AG04449 (cell line): ENCODE measurements around the gene TMEM245.

ENCODE experiments used
- CTCF ChIA-PET: fragments of 350-600 bp; formaldehyde crosslinking; extraction: SDS; loops from one replicate; lab custom pipeline; 2021; ENCODE audit warnings: antibody characterized with exemption; lab: Yijun Ruan, JAX
- POLR2A ChIA-PET: fragments of 400-600, 350-600 bp; formaldehyde crosslinking; extraction: SDS; loops from one replicate; lab custom pipeline; 2020; ENCODE audit warnings: antibody characterized with exemption, inconsistent platforms; lab: Yijun Ruan, JAX
- DNase-seq: peaks from one replicate; pipeline ENCODE4 v3.0.0-alpha.2; 2010; ENCODE audit warnings: low read depth, low spot score
- H3K4me3 ChIP-seq: 2 replicates; pipeline ENCODE4 v1.5.1; 2011; ENCODE audit warnings: low read depth, mild to moderate bottlenecking, control low read depth, low read length
- TF ChIP-seq, protein P1 (sequence below): IDR thresholded peaks from one replicate; pipeline ENCODE4 v1.5.1; 2011; ENCODE audit warnings: mild to moderate bottlenecking, moderate library complexity, low read length, control low read depth, inconsistent platforms; ENCODE audit not compliant: insufficient read depth; ENCODE audit errors: missing control alignments

TMEM245 gene

DNA sequence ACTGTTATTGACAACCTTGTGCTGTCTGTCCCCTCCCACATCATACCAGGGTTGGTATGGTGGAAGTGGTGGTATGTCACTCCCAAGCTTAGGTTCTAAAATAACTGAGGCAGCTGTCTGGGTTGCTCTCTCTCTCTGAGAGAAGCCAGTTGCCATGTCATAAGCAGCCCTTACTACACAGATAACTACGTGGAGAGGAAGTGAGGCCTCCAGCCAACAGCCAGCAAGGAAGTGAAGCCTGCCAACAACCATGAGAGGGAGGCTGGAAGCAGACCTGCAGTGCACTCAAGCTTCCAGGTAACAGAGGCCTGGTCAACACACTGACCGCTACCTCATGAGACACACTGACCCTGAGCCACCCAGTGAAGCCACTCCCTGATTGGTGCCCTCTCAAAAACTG, 125.1 kb downstream of the TMEM245 start:
- ChIA-PET CTCF (no interaction called here), POLR2A (no interaction called here)
- TF ChIP-seq, protein P1, sequence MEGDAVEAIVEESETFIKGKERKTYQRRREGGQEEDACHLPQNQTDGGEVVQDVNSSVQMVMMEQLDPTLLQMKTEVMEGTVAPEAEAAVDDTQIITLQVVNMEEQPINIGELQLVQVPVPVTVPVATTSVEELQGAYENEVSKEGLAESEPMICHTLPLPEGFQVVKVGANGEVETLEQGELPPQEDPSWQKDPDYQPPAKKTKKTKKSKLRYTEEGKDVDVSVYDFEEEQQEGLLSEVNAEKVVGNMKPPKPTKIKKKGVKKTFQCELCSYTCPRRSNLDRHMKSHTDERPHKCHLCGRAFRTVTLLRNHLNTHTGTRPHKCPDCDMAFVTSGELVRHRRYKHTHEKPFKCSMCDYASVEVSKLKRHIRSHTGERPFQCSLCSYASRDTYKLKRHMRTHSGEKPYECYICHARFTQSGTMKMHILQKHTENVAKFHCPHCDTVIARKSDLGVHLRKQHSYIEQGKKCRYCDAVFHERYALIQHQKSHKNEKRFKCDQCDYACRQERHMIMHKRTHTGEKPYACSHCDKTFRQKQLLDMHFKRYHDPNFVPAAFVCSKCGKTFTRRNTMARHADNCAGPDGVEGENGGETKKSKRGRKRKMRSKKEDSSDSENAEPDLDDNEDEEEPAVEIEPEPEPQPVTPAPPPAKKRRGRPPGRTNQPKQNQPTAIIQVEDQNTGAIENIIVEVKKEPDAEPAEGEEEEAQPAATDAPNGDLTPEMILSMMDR, result no peak
- H3K4me3 ChIP-seq, result no peak overlapping the region
- no peak for DNase-seq

DNA sequence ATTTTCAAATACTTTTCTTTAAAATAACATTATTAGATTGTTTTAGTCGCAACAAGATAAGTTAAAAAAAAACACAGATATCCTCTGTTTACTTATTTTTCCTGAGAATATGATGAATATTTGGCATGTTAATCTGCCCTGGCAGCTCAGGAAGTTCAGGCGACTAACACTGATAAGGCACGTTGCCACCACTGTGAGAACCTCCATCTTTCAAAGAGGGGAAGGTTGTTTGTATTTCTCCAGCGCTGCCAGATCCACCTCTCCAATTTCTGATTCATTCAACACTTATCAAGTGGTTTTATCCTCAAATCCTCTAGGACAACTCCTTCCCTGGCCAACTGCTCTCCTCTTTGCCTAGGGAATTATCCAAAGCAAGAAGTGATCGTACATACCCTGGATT, 128.3 kb downstream of the TMEM245 start:
- TF ChIP-seq, protein P1, result no peak
- no peak for DNase-seq
- ChIA-PET POLR2A (interaction anchor here (0.7 kb wide), 1 partner anchor 103 kb away, joined by 4 read pairs; no protein-coding TSS in a partner anchor), CTCF (interaction anchor here (0.6 kb wide), 1 partner anchor 23 kb away, joined by 3 read pairs; no protein-coding TSS in a partner anchor)
- no peak overlapping the region for H3K4me3 ChIP-seq

DNA sequence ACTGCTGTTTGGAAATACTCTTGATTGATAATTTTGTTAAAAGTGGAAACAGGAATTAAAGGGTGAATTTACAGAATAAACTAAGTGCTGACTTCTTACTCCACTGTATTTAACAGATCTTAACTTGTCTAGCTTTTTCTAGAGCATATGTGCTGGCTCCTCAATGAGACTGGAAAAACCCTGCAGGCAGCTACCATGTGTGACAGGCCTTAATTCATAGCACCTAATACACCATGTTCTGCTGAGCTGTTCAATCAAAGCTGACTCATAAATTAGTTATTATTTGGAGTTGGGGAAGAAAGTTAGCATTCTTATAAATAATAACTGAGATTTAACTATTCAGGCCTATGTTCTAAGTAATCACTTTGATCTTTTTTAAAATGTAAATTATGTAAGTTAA, 135.9 kb downstream of the TMEM245 start:
- no peak overlapping the region for H3K4me3 ChIP-seq
- TF ChIP-seq, protein P1, result no peak
- no peak for DNase-seq
- ChIA-PET CTCF (no interaction called here), POLR2A (no interaction called here)

DNA sequence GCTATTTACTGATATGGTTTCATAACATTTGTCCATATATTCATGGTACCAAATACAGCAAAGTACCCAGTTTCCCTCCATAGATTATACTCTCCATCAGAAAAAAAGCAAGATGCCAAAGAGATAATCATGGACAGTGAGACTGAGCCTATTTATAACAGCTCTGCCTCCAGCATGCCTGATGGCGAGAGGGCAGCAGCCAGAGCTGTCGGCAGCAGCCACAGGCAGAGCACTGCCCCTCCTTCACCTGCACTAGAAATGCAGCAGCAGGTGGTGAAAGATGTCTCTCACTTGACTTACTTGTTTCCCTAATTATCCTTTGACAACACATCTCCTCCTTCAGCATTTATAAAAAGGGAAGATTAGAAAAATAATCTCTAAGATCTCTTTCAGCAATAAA, 138.9 kb downstream of the TMEM245 start:
- TF ChIP-seq, protein P1, result no peak
- ChIA-PET POLR2A (no interaction called here), CTCF (no interaction called here)

DNA sequence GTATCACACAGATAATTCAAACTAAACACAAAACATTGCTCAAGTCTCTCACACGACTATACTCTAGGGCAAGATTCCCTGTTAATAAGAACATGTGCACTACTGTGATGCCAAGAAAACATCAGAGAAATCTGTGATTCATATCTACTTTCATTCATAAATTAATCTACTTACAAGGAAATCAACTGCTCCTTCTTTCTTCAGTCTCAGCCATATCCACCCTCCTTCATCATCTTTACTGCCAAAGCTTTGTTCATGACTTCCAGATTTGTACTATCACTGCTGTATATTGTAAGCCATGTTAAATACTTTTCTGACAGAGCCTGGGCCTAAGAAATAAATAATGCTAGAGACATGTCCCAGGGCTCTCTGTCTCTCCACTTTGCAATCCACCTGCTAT, 141.5 kb downstream of the TMEM245 start:
- CTCF ChIA-PET, result interaction anchor here (1.4 to 3.5 kb wide), 2 partner anchors 25 to 343 kb away, joined by 3 to 11 read pairs; no protein-coding TSS in a partner anchor
- TF ChIP-seq, protein P1, result no peak

More for the DNA sequence above, 138.9 kb downstream of the TMEM245 start:
- DNase-seq, result no peak
- H3K4me3 ChIP-seq, result no peak overlapping the region

DNA sequence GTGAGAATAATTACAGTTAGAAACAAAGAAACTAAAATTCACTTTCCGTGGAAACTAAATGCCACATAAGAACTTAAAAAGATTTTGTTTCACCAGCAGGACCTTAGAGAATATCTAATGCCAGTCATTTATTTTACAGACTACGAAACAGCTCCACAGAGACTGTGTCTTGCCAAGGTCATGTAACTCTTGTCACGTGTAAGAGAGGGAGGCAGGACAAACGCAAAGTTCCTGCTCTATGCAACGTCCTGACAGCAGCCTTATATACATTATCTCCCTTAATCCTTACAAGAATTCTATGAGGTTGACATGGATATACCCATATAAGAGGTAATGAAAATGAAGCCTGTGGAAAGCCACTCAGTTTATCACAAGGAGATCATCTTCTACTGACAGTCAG, 145.9 kb downstream of the TMEM245 start:
- H3K4me3 ChIP-seq, result no peak overlapping the region
- CTCF ChIA-PET, result no interaction called here
- TF ChIP-seq, protein P1, result no peak
- POLR2A ChIA-PET, result no interaction called here
- no peak for DNase-seq

More for the DNA sequence above, 141.5 kb downstream of the TMEM245 start:
- no peak for DNase-seq
- POLR2A ChIA-PET, result no interaction called here
- H3K4me3 ChIP-seq, result no peak overlapping the region
